DMS53 treated with DMSO at 0.1 percent for 48 hours (cell line): ENCODE results near the gene ABCA13.
"Not testable (repeated sequence)": the region's sequence is repeated elsewhere in the genome, so short reads cannot be mapped to it uniquely, and the experiment has no call there.

ENCODE experiments used
- DNase-seq: peaks from one replicate; lab custom pipeline; 2025; ENCODE audit not compliant: unreplicated experiment; lab: John Stamatoyannopoulos, UW

ABCA13 gene

GRCh38 chr7:48175019-48175418 is 3.8 kb downstream of the ABCA13 start:
- no peak for DNase-seq

GRCh38 chr7:48176356-48176893 is 5.2 kb downstream of the ABCA13 start:
- no peak for DNase-seq

GRCh38 chr7:48177271-48177670 is 6.0 kb downstream of the ABCA13 start:
- DNase-seq, result no peak

- no peak for DNase-seq
These were observed 8.3 kb downstream of the ABCA13 start for GRCh38 chr7:48179496-48180030.

- no peak for DNase-seq
These were observed 9.7 kb downstream of the ABCA13 start for GRCh38 chr7:48180981-48181380.

DNA sequence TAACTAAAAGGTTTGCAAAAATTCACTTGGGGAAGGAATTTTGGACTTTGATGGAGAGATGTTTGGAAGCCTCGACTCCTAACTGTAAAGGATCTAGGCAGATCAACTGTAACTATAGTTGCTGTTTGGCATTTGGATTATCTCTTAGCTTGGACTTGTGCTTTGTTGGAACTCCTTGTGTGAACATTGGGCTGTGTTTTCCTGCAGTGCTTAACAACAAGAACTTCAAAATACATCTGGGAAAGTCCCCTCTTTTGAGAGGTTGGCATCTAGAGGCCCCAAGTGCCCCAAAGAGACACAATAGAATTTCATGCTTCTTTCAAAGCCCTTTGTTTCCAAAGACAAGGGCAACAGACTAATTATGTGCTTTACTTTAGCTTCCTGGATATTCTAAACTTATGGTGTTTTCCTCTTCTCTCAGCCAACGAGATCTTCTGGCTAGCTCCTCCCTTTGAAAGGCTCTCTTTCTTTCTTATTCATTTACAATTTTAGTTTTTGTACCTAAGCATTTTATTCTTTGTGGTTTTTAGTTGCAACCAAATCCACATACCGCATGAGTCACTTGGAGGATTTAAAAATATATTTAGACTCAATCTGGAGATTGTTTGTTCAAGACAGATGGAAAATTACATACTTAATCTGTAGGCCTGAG is 11.6 kb downstream of the ABCA13 start:
- no peak for DNase-seq

- peak; percentile 19 for DNase-seq
These were observed 12.1 kb downstream of the ABCA13 start for GRCh38 chr7:48183370-48183743.

GRCh38 chr7:48183965-48184364 is 12.7 kb downstream of the ABCA13 start:
- DNase-seq, result no peak

- DNase-seq, result no peak
These were observed 17.7 kb downstream of the ABCA13 start for GRCh38 chr7:48188776-48189520.

- no peak for DNase-seq
These were observed 21.7 kb downstream of the ABCA13 start for GRCh38 chr7:48192996-48193395.

DNA sequence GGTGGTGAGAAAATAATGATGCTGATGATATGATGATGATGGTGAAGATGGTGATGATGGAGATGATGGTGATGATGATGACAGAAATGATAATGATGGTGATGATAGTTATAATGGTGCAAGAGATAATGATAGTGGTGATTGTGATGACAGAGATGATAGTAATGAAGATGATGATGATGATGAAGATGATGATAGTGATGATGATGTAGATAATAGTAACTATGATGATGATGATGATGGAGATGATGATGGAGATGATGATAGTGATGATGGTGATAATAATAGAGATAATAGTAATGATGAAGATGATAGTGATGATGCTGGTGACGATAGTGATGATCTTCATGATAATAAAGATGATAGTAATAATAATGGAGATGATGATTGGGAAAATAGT is 22.2 kb downstream of the ABCA13 start:
- DNase-seq, result no peak

DNA sequence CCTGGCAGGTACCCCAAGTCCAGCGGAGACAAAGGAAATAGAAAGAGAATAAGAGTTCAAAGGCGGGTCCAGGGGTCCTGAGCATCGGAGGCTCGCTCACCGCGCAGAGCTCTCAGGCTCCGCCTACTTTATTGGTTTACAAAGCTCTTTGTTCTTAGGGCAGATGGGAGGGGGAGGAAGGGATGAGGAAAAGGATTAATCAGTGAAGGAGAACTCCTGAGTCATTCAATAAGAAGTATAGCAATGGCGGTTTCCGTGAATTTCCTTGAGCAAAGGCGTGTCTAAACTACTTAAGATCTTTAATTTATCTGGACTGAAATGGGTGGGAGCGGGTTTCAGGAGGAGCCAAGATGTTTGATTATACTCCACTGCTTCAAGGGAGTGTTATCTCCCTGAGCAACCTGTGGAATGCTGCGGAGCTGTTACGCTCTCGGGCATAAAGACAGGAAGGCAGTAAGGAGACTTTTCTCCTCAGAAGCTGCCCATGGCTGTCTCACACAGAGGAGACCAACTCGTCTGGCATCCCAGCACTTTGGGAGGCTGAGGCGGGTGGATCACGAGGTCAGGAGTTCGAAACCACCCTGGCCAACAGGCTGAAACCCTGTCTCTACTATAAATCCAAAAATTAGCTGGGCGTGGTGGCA is 29.8 kb downstream of the ABCA13 start:
- DNase-seq, result not testable (repeated sequence)

GRCh38 chr7:48202916-48203315 is 31.7 kb downstream of the ABCA13 start:
- DNase-seq, result not testable (repeated sequence)

DNA sequence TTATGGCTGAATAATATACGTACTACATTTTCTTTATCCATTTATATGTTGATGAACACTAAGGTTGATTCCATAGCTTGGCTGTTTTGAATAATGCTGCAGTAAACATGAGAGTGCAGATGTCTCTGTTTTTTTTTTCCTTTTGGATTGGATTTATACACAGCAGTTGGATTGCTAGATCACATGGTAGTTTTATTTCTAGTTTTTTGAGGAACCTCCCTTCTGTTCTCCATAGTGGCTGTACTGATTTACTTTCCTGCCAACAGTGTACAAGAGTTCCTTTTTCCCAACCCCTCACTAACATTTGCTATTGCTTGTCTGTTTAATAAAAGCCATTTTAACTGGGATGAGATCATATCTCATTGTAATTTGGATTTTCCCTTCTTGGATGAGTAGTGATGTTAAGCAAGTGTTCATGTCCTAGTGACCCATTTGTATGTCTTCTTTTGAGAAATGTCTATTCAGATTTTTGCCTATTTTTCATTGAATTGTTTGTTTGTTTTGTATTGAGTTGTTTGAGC is 36.0 kb downstream of the ABCA13 start:
- no peak for DNase-seq

DNA sequence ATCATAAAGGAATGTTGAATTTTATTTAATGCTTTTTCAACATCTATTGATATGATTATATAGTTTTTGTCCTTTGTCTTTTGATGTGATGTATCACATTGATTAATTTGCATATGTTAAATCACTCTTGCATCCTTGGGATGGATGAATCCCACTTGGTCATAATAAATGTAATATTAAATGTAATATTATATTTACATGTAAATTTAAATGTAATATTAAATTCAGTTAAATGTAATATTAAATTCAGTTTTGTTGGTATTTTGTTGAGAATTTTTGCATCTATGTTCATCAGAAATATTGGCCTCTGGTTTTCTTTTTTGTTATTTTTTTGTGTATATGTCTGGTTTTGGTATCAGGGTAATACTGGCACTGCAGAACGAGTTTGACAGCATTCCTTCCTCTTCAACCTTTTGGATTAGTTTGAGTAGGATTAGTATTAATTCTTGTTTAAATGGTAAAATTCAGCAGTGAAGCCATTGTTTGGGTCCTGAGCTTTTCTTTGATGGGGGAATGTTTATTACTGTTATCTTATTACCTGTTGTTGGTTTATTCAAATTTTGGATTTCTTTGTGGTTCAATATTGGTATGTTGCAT is 37.8 kb downstream of the ABCA13 start:
- peak; percentile 26 for DNase-seq

- DNase-seq, result no peak
These were observed 42.0 kb downstream of the ABCA13 start for GRCh38 chr7:48213226-48213625.

DNA sequence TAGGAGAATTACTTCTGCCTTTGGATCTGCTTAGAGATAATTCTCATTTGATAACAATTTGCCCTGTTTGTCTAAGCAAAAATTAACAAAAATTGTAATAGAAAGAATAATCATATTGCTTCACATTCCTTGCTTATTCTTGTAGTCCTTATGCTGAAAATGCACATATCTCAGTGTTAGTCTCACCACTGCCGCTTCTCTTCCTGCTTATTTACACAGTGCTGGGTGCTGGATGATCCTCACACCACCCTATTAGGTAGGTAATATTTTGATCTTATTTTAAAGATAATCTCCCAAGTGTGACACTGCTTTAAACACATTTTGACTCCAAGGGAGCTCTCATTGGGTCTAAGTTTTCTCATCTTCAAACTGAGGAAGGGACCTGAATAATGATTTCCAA is 46.0 kb downstream of the ABCA13 start:
- DNase-seq, result no peak

DNA sequence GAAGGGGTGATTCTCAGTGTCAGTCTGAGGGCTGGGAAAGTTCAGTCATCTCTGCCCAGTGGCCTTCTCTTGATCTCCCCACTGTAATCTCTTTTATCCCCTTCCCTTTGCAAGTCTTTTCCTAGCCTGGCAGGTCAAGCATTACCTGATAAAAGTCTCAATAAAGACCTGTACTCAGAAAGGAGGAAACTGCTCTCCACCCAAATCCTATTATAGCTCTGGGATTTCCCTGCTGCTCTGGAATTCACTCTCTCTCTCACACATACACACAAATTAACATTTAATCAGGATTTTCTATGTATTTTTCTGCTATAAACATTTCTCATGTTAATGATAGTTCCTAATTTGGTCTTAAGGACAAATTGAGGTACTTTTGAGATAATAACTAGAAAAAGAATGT is 46.5 kb downstream of the ABCA13 start:
- no peak for DNase-seq

DNA sequence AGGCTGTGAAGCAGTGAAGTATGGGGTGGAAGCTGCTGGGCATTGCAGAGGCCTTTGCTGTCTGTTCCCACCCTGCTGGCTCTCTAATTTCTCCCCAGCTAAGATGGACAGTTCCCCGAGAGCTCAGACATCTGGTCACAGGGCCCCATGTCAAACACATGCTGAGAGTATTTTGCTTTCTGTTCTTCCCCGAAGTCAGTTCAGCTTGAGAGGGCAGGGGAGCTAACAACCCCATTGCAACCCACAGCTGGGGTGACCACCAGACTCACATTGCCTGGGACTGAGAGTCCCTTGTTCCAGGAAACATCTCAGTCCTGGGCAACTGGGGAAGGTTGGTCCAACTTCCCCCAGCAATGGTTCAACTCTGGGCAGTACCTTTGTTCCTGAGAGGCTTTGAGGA is 52.8 kb downstream of the ABCA13 start:
- DNase-seq, result no peak

GRCh38 chr7:48225101-48225500 is 53.8 kb downstream of the ABCA13 start:
- DNase-seq, result no peak

GRCh38 chr7:48237354-48237753 is 66.1 kb downstream of the ABCA13 start:
- no peak for DNase-seq
